Measurements from ENCODE around the gene OCA2. TPM values are rescaled to one million over a fixed set of nuclear protein-coding genes. Genes with fewer than 3 reads are reported as not detected.

The OCA2 gene
- total RNA-seq, 1 experiment from 2014 or later: 0.13 TPM

GRCh38 chr15:28104326-28104725 is 5.2 kb upstream of the OCA2 start:
- Histone ChIP-seq H3K27me3 (ENCODE audit: control insufficient read depth, insufficient read depth, low read length) (no peaks in the 10 kb centered on the region), H3K4me3 (ENCODE audit: low read depth in 2 of 2, low read length in 2 of 2) (no peak overlapping the region), H3K4me1 (ENCODE audit: control insufficient read depth, insufficient read depth, low read length) (no peaks in the 10 kb centered on the region), H3K9me3 (ENCODE audit: control insufficient read depth, insufficient read depth, low read depth, low read length) (no peaks in the 10 kb centered on the region), H3K27ac (ENCODE audit: low read length) (no peak overlapping the region), H3K36me3 (ENCODE audit: control insufficient read depth, insufficient read depth, low read length) (no peaks in the 10 kb centered on the region)
- TF ChIP-seq SIN3A (IDR thresholded peaks at IDR 0.05; ENCODE audit: borderline replicate concordance, insufficient read depth, low read depth, low read length) (no peak), POLR2AphosphoS5 (IDR thresholded peaks at IDR 0.05; ENCODE audit: low read depth, low read length) (no peak), TCF7L2 (IDR thresholded peaks at IDR 0.05; ENCODE audit: low read depth, low read length) (no peak), REST (IDR thresholded peaks at IDR 0.05; ENCODE audit: insufficient read depth in 1 of 2, low read depth in 2 of 2, low read length in 1 of 2) (no peak), CTCF (IDR thresholded peaks at IDR 0.05) (no peak)
- no peak for ATAC-seq
- ChIA-PET POLR2A (no interaction called here), CTCF (no interaction called here)
- in situ Hi-C loops (cut with HindIII; ENCODE audit: low pct_unique_long_range_greater_than_20kb, low sequenced_read_pairs) (no loop called here), intact Hi-C loops (cut with micrococcal nuclease; ENCODE audit: unreplicated experiment) (no loop called here)
- no peak for DNase-seq (ENCODE audit: low read depth, low spot score)
- BruUV-seq (replicated peaks): no TSS peak

GRCh38 chr15:28103831-28104230 is 4.7 kb upstream of the OCA2 start:
- ATAC-seq (no peak), DNase-seq (ENCODE audit: low read depth, low spot score) (no peak)
- intact Hi-C loops (cut with micrococcal nuclease; ENCODE audit: unreplicated experiment) (no loop called here), in situ Hi-C loops (cut with HindIII; ENCODE audit: low pct_unique_long_range_greater_than_20kb, low sequenced_read_pairs) (no loop called here)
- no peak overlapping the region for H3K4me3 ChIP-seq (ENCODE audit: low read depth in 2 of 2, low read length in 2 of 2)
- CTCF ChIA-PET: no interaction called here
- no peak overlapping the region for H3K27ac ChIP-seq (ENCODE audit: low read length)
- H3K36me3 ChIP-seq (ENCODE audit: control insufficient read depth, insufficient read depth, low read length): no peaks in the 10 kb centered on the region
- no TSS peak for BruUV-seq (replicated peaks)
- POLR2A ChIA-PET: no interaction called here
- no peaks in the 10 kb centered on the region for H3K9me3 ChIP-seq (ENCODE audit: control insufficient read depth, insufficient read depth, low read depth, low read length)
- no peak for TF ChIP-seq REST (IDR thresholded peaks at IDR 0.05; ENCODE audit: insufficient read depth in 1 of 2, low read depth in 2 of 2, low read length in 1 of 2)
- no peak for TF ChIP-seq SIN3A (IDR thresholded peaks at IDR 0.05; ENCODE audit: borderline replicate concordance, insufficient read depth, low read depth, low read length)
- no peak for TF ChIP-seq TCF7L2 (IDR thresholded peaks at IDR 0.05; ENCODE audit: low read depth, low read length)
- TF ChIP-seq POLR2AphosphoS5 (IDR thresholded peaks at IDR 0.05; ENCODE audit: low read depth, low read length): no peak
- TF ChIP-seq CTCF (IDR thresholded peaks at IDR 0.05): no peak
- no peaks in the 10 kb centered on the region for H3K4me1 ChIP-seq (ENCODE audit: control insufficient read depth, insufficient read depth, low read length)
- no peaks in the 10 kb centered on the region for H3K27me3 ChIP-seq (ENCODE audit: control insufficient read depth, insufficient read depth, low read length)

Measured in Panc1 (cell line).